Stimulated activated CD8-positive, alpha-beta memory T cell treated with anti-CD3 and anti-CD28 coated beads, Interleukin-15, amount 100 ng/mL, for 1 hour (primary cell): ENCODE data around the gene NAALAD2.
"Not testable (repeated sequence)": the region's sequence is repeated elsewhere in the genome, so short reads cannot be mapped to it uniquely, and the experiment has no call there.

ENCODE experiments used
- DNase-seq: peaks from one replicate; pipeline ENCODE4 v3.0.0-alpha.2; 2020; ENCODE audit warnings: low read depth

The NAALAD2 gene

DNA sequence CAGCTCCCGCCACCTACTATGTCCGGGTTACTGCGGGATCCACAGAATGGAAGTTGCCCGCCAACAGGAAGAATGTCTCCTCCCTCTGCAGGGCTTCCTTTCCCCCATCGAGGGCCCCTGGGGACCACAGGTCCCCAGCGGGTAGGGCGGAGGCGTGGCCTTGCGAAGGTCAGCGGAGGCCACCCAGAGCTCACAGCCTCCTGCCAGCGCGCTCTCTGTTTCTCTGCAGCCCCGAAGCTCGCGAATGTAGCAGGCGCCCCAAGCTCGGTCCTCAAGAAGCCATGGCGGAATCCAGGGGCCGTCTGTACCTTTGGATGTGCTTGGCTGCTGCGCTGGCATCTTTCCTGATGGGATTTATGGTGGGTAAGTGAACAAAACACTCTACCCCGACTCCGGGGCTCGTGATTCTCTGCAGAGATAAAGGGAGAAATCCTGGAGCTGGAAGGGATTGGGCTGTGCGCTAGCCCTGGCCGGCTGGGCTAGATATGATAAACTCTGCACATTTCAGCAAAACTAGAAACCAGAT, at the start of gene NAALAD2:
NAALAD2 (plus strand) TSS at position 186 of the 526 bp plus-strand sequence; CDS start at position 282, 96 bp downstream.
- no peak for DNase-seq

DNA sequence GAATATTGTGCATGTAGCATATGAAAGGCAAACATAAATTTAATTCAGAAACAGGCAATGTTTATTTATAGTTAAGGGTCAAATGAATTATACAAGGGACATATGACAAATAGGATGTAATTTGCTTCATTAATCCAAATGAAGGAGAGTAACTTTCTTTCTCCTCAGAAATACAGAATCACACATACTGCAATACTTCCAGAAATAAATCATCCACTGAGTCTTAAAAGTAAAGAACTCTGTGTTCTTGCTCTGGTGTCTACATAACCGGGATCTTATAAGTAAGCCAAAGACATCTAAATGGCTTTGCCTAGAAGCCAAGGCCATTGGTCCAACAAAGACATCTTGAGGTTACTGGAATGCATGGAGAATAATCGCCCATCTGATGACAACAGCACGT, 48.8 kb upstream of the NAALAD2 start, which contains the start of gene UBTFL1:
UBTFL1 (plus strand) TSS at position 301 of the 400 bp plus-strand sequence; CDS start at position 301, 0 bp downstream.
- not testable (repeated sequence) for DNase-seq

DNA sequence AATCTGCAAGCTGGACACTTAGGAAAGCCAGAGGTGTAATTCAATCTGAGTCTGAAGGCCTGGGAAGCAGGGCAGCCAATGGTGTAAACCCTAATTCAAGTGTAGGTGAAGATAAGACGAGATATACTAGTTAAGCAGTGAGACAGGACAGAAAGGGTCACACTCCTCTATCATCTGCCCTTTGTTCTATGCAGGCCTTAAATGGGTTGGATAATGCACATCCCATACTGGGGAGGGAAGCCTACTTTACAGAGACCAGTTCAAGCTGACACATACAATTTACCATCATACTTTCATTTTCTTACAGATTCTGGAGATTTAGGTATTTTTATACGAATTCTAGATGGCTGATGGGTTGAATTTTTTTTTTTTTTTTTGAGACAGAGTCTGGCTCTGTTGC, 45.7 kb upstream of the NAALAD2 start:
- not testable (repeated sequence) for DNase-seq

DNA sequence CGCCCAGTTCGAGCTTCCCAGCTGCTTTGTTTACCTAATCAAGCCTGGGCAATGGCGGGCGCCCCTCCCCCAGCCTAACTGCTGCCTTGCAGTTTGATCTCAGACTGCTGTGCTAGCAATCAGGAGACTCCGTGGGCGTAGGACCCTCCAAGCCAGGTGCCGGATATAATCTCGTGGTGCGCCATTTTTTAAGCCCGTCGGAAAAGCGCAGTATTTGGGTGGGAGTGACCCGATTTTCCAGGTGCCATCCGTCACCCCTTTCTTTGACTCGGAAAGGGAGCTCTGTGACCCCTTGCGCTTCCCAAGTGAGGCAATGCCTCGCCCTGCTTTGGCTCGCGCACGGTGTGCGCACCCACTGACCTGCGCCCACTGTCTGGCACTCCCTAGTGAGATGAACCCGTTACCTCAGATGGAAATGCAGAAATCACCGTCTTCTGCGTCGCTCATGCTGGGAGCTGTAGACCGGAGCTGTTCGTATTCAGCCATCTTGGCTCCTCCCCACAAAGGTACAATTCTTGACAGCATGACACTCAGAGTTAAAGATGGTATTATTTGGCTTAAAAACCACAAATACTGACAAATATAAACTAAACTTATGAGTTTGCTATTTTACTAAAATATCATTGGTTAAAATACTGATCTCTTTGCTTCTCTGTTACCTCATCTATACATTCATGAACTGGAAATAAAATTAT, 39.1 kb upstream of the NAALAD2 start:
- DNase-seq: not testable (repeated sequence)

DNA sequence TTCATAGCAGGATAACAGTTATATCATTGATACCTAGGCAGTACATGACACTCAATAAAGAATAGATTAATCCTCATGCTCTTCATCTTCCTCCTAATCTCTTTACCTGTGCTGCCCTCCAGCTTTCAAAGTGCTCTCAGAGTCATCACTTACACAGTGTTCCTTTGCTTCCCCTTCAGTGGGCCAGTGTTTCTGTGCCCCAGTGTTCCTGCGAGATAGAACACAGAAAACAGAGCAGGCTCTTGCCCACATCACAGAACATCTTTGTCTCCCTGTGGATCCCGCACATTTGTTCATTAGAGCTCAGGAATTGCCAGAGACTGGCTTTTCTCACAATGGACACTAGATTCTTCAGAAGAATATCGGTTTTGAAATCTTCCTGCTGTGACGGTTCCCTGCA, 36.2 kb upstream of the NAALAD2 start:
- not testable (repeated sequence) for DNase-seq

DNA sequence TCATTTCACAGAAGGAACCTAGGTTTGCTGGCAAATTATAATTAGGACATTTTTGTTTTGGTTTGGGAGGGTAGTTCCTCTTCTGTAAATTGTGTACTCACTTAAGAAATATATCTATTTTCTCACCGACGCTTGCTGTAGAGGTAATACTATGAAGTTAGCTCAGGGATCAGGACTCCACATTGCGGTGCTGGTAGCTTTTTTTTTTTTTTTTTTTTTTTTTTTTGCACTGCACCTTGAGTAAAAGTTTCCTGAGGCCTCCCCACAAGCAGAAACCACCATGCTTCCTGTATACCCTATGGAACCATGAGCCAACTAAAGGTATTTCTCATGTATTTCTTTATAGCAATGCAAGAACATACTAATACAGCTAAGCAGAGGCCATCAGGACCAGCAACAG, 34.0 kb upstream of the NAALAD2 start:
- DNase-seq: no peak

DNA sequence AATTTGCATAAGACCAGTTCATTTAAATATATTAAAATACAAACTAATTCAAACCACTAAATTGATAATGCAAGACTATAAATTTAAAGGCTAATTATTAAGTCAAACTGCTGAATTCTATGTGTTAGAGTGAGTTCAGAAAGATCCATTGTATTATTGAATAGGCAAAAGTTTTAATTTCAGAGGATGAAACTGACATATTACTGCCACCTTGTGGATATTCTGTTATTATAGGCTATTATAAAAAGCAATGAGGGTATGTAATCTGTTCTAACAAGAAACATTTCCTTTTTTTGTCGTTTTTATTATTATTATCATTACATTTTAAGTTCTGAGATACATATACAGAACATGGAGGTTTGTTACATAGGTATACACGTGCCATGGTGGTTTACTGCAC, 20.9 kb upstream of the NAALAD2 start:
- DNase-seq: no peak

DNA sequence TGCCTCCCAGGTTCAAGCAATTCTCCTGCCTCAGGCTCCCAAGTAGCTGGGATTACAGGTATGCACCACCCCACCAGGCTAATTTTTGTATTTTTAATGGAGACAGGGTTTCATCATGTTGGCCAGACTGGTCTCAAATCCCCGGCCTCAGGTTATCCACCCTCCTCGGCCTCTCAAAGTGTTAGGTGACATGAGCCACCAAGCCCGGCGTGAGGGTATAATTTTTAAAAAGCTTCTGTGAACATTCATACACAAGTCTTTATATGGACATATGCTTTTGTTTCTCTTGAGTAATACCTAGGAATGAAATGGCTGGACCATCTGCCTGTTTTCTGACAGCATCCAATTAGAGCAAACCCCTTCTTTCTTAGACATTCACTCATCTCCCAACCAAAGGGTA, 14.3 kb upstream of the NAALAD2 start:
- no peak for DNase-seq

DNA sequence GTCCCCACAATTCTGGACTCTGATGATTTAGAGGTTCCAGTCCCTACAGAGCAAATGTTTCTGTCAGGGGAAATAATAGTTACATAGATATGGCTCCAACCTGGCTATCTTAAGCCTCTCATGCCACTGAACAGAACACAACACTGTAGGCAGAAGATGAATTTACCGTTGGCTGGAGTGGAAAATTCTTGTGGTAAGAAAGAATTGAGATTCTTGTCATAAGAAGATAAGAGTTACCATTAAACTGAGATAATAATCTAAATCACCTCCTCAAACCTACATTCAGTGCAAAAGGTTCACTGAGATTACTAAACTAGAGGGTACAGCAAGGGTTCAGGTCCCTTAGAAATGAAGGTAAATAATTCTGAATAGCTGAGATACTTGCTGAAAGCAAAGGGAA, 10.1 kb upstream of the NAALAD2 start:
- no peak for DNase-seq

DNA sequence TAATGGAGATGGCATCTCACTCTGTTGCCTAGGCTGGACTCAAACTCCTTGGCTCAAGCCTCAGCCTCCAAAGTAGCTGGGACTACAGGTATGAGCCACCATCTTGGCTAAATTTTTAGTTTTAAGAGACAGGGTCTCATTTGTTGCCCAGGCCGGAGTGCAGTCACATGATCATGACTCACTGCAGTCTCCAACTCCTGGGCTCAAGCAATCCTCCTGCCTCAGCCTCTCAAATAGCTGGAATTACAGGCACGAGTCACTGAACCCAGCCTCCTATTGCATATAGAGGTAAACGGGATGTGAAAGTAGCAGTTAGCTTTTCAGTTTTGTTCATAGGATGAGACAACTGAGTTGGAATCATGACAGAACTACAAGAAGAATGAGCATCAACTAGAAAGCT, 9.5 kb upstream of the NAALAD2 start:
- no peak for DNase-seq

DNA sequence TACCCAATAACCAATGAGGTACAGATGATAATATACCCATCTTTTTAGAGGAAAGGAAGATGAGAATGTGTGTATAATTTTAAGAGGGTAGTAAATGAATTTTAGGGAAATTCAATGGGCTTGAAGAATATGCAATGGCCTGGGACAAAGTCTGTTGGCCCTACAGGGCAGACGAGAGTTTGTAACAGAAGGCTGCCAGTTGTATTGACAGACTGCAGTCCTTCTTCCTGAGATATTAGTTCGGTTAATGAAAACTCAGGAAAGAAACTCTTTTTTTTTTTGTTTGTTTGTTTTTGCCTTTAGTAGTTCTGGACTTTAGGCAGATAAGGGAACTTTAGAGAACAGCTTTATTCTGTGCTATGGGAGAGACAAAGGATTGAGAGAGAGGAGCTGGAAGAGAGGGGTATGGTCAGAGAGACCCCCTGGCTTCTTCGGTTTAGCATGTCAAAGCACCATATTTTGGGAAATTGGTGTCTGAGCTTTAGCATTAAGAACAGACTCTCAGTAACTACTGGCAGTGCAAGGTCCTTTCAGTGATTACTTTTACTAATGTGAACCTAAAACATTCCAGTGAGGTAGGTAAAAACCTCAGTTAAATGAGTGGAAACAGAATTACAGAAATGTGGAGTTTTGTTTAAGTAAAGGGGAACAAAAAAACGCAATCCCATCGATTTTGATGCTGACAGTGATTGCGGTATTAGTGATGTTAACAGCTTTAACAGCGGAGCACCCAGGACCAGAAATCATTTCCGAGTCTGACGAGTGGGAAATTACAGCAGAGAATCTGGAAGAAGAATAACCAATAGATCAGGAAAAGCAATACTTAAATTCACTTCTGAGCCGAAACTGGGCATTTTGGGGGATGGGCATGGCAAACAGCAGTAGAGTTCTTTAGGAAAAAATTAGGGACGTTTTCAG, 644 bp upstream of the NAALAD2 start:
- DNase-seq: no peak

DNA sequence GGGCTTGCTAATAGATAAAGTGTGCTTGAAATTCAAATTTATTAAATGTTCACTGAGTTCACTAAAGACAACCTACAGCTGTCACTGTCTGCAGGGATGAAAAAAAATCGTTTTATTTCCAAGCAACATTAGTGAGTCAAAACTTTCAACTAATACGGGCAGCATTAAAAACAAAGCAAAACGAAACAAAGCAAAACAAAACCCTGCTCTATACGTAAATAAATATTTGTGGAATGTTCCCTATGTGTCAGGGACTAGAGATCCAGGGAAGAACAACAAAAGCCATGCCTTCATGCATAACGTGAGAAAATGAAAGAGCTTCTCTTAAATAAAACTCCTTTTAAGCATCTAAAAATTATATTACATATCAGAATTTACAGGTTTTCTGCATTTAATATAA, 553 bp downstream of the NAALAD2 start:
- DNase-seq: no peak

DNA sequence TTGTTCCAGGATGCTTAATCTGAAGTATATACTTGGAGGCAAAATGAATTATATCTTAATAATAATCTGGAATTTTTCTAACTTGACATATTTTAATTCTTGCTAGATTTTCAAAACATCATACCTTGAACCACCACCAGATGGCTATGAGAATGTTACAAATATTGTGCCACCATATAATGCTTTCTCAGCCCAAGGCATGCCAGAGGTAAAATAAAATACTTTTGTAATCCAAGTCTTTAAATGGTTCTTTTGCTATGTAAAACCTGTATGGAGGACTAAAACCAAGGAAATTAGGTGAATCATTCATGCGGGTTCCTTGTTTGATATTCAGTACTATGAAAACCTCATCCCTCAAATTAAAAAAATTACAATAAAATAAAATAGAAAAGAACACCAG, 14.4 kb downstream of the NAALAD2 start:
- no peak for DNase-seq

DNA sequence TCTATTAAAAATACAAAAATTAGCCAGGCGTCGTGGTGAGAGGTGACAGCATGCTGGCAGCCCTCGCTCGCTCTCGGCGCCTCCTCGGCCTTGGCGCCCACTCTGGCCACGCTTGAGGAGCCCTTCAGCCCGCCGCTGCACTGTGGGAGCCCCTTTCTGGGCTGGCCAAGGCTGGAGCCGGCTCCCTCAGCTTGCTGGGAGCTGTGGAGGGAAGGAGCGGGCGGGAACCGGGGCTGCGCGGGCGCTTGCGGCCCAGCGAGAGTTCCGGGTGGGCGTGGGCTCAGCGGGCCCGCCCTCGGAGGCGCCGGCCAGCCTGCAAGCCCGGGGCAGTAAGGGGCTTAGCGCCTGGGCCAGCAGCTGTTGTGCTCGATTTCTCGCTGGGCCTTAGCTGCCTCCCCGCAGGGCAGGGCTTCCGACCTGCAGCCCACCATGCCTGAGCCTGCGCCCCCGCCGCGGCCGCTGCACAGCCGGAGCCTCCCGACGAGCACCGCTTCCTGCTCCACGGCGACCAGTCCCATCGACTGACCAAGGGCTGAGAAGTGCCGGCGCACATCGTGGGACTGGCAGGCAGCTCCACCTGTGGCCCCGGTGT, 32.6 kb downstream of the NAALAD2 start:
- not testable (repeated sequence) for DNase-seq

DNA sequence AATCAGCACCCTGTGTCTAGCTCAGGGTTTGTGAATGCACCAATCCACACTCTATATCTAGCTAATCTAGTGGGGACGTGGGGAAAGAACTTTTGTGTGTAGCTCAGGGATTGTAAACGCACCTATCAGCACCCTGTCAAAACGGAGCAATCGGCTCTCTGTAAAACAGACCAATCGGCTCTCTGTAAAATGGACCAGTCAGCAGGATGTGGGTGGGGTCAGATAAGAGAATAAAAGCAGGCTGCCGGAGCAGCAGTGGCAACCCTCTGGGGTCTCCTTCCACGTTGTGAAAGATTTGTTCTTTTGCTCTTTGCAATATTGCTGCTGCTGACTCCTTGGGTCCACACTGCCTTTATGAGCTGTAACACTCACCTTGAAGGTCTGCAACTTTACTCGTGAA, 33.2 kb downstream of the NAALAD2 start:
- not testable (repeated sequence) for DNase-seq

DNA sequence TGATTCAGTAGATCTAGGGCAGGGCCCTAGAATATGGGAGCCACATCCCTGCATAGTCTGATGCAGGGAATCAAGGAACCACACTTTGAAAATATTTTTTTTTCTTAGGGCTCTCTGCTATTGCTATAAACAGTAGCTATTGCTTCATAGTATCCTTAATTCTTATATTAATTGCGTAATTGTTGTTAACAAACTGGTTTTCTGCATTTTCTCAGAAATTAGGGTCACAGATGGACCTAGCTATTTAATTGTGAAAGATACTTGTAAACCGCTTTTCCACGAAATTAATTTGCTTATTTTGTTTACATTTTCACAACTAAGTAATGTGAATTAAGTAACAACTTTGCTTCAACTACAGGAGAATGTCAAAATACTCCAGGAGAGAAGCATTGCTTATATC, 34.1 kb downstream of the NAALAD2 start:
- no peak for DNase-seq

DNA sequence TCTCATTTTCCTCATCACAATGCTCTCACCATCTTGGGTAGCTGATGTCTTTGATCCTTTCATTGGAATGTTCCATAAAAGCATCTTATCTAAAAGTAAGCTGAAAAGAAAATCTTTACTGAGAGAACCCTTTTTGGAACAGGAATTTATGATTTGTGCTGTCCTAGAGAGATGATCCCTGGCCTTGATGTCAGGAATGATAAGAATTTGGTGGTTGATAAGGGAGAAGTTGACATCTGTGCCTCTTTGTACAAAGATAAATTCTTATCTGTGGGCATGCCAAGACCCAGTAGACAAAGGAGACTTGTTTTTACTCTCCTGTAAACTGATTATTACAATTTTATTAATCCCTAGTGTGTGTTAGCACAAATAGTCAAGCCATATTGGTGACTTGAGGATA, 36.9 kb downstream of the NAALAD2 start:
- no peak for DNase-seq

DNA sequence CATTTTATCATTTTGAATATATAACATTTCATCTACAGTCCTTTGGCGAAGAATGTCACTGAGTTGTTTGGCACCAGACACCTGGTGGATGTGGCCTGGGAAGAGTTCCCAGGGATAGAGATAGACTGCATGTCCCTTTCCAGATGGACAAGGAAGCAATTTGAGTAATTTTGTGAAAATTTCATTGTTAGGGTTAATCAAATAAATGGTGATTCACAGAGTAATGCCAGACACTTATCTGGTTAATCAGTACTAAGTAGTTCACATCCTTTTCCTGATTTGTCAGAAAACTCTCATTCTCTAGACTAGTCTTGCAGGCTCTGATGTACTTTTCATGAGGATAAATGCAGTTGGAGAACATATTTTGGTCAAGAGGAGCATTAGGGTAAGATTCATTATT, 41.6 kb downstream of the NAALAD2 start:
- DNase-seq: no peak

DNA sequence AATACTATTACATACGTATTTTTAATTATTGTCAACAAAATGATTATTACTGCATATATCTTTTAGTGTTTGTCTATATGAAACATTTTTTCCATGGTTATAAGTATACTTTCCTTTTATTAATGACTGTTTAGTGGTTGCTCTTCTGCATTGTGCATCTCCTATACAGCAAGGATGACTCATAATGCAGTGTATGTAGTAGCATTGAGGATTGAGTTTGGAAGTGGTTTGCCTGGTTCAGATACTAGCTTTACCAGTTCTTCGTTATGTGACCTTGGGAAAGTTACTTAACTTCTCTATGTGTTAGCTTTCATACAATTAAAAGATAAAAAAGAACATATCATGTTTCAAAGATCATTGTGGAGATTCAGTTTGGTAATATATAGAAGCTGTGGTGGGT, 44.3 kb downstream of the NAALAD2 start:
- no peak for DNase-seq

DNA sequence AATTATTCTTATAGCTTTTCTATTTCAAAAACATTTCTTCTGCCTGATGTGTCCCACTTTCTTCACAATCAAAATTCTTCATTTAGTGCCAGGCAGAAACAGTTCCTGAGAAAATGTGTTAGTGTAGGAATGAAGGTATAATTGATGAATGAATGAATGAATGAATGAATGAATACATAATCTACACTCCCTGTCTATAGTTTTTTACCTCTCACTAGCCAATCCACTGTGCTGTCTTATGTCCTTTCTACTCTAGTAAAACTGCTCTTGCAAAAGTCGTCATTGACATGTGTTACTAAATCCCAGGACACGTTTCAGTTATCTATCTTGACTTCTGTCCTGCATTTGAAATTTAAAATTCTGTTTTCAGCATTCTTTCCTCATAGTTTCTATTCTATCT, 45.5 kb downstream of the NAALAD2 start:
- no peak for DNase-seq

DNA sequence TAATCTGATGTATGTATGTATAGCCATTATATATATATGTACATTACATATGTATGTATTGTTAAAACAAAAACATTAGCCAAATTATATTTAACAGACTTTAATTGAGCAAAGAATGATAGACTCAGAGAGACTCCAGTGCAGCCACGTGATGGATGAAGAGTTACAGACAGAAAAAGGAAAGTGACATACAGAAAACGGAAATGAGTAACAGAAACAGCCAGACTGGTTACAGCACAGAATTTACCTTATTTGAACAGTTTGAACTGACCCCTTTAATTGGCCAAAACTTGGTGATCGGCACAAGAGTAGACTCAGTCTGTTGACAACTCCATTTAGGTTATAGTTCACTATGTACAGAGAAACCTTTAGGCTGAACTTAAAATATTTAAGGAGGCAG, 53.4 kb downstream of the NAALAD2 start:
- no peak for DNase-seq

DNA sequence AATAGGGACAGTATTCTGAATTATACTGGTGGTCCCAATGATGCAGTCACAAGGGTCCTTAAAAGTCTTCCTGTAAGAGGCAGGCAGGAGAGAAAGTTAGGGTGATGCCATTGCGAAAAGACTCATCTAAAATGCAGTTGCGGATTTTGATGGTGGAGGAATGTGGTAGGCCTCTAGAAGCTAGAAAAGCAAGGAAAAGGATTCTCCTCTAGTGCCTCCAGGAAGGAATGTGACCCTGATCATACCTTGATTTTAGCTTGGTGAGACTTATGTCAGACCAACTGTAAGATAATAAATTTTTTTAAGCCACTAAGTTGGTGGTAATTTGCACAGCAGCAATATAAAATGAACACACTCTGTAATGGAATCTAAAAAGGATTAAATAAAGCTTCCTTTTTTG, 54.5 kb downstream of the NAALAD2 start:
- DNase-seq: no peak
